GM12878 (cell line): ENCODE measurements around the gene FGGY. TPM values are rescaled to one million over a fixed set of nuclear protein-coding genes. Genes with fewer than 3 reads are reported as not detected.

ENCODE experiments used
- ATAC-seq: fragments of 200-7000 bp; cut with Tn5 transposase; 3 replicates; pipeline ENCODE4 v1.9.1; 2020; ENCODE audit warnings: mild to moderate bottlenecking, moderate library complexity
- BruUV-seq: library from RNA; stranded (reverse); fragments of 400-500 nt; replicated peaks from 2 replicates; lab custom pipeline; 2021; lab: Mats Ljungman, UMichigan
- CTCF ChIA-PET: fragments of 300-600 bp; sonication (Branson Sonifier 250); formaldehyde crosslinking; extraction: SDS; loops from one replicate; lab custom pipeline; 2021; ENCODE audit warnings: inconsistent platforms; lab: Yijun Ruan, JAX
- POLR2A ChIA-PET: fragments of 350-600 bp; formaldehyde crosslinking; extraction: SDS; loops from one replicate; lab custom pipeline; 2021; ENCODE audit warnings: inconsistent platforms; lab: Charles Lee
- RAD21 ChIA-PET: fragments of 300-600 bp; sonication (Branson Sonifier 250); formaldehyde crosslinking; loops from one replicate; lab custom pipeline; 2023; ENCODE audit warnings: antibody characterized with exemption; ENCODE audit not compliant: unreplicated experiment; lab: Charles Lee
- SMC1A ChIA-PET: fragments of 300-600 bp; sonication (Branson Sonifier 250); formaldehyde crosslinking; loops from one replicate; lab custom pipeline; 2023; ENCODE audit not compliant: unreplicated experiment, uncharacterized antibody; lab: Charles Lee
- DNase-seq: peaks from one replicate; pipeline ENCODE4 v3.0.0-alpha.2; 2011; ENCODE audit warnings: low read depth, low spot score
- FAIRE-seq: peaks from 3 replicates; lab custom pipeline; 2011; peaks lifted over from hg19 to GRCh38; lab: Jason Lieb, UNC
- H2AFZ ChIP-seq: 2 replicates; pipeline ENCODE4 v1.6.0; 2011; ENCODE audit warnings: low read depth, low read length, control low read depth; ENCODE audit not compliant: control insufficient read depth
- H3K27ac ChIP-seq: 2 replicates; pipeline ENCODE4 v1.5.1; 2011; ENCODE audit warnings: control low read depth; ENCODE audit not compliant: control insufficient read depth, insufficient read depth
- H3K27me3 ChIP-seq, 2 experiments: replicated peaks in 1 of 2; 2 replicates each; pipeline versions ENCODE4 v1.6.0 to v1.6.1; 2011; ENCODE audit warnings: low read length in 1 of 2; ENCODE audit not compliant: control insufficient read depth in 2 of 2, insufficient read depth in 2 of 2
- H3K36me3 ChIP-seq, 2 experiments: 2 replicates each; pipeline ENCODE4 v1.5.1; 2011; ENCODE audit warnings: low read length in 1 of 2; ENCODE audit not compliant: control insufficient read depth in 2 of 2, insufficient read depth in 2 of 2
- H3K4me1 ChIP-seq: 2 replicates; pipeline ENCODE4 v1.6.1; 2011; ENCODE audit warnings: mild to moderate bottlenecking, low read length, moderate library complexity, mixed read lengths; ENCODE audit not compliant: control insufficient read depth, insufficient read depth
- H3K4me2 ChIP-seq: 2 replicates; pipeline ENCODE4 v1.6.0; 2011; ENCODE audit warnings: control low read depth; ENCODE audit not compliant: control insufficient read depth, insufficient read depth
- H3K4me3 ChIP-seq: fragments of 200-600 bp; sonication (generic); 2 replicates; pipeline ENCODE4 v1.5.1; 2016
- H3K79me2 ChIP-seq: 2 replicates; pipeline ENCODE4 v1.6.0; 2011; ENCODE audit warnings: low read length; ENCODE audit not compliant: control insufficient read depth, insufficient read depth
- H3K9ac ChIP-seq: 2 replicates; pipeline ENCODE4 v1.8.0; 2011; ENCODE audit warnings: low read length, control low read depth, mixed read lengths; ENCODE audit not compliant: control insufficient read depth, insufficient read depth
- H3K9me3 ChIP-seq: replicated peaks from 3 replicates; pipeline ENCODE4 v1.5.1; 2011; ENCODE audit warnings: mild to moderate bottlenecking, low read length; ENCODE audit not compliant: control insufficient read depth, insufficient read depth
- H4K20me1 ChIP-seq: 2 replicates; pipeline ENCODE4 v1.6.0; 2011; ENCODE audit not compliant: control insufficient read depth, insufficient read depth
- CHD1 ChIP-seq: IDR thresholded peaks from 2 replicates; pipeline ENCODE4 v1.6.1; 2012; ENCODE audit warnings: low read depth, low read length, improper control_type of control experiment
- ELK1 ChIP-seq: IDR thresholded peaks from 2 replicates; pipeline ENCODE4 v1.6.1; 2012; ENCODE audit warnings: low read depth, low read length, improper control_type of control experiment
- HSF1 ChIP-seq: fragments of 150-350 bp; IDR thresholded peaks from 2 replicates; pipeline ENCODE4 v1.6.1; 2014; ENCODE audit warnings: mild to moderate bottlenecking, low read depth, low read length
- KAT2A ChIP-seq: conservative IDR thresholded peaks from 2 replicates; pipeline ENCODE4 v1.6.1; 2011; ENCODE audit warnings: low read depth, low read length; ENCODE audit not compliant: control insufficient read depth
- MLLT1 ChIP-seq: fragments of 450-650 bp; IDR thresholded peaks from 2 replicates; pipeline ENCODE4 v1.6.1; 2016; ENCODE audit warnings: mild to moderate bottlenecking
- PAX5 ChIP-seq: IDR thresholded peaks from 2 replicates; pipeline ENCODE4 v1.6.1; 2011; ENCODE audit warnings: low read depth, low read length, borderline replicate concordance
- RBBP5 ChIP-seq: fragments of 200-600 bp; sonication (generic); conservative IDR thresholded peaks from 2 replicates; pipeline ENCODE4 v1.6.1; 2016
- SKIL ChIP-seq: fragments of 450-650 bp; IDR thresholded peaks from 2 replicates; pipeline ENCODE4 v1.6.1; 2017; ENCODE audit warnings: mild to moderate bottlenecking, low read depth, inconsistent platforms; ENCODE audit not compliant: poor library complexity, severe bottlenecking
- SREBF1 ChIP-seq: IDR thresholded peaks from 2 replicates; pipeline ENCODE4 v1.6.1; 2012; ENCODE audit warnings: mild to moderate bottlenecking, low read length
- SUZ12 ChIP-seq: fragments of 200-600 bp; sonication (generic); IDR thresholded peaks from one replicate; pipeline ENCODE4 v1.6.1; 2018; ENCODE audit warnings: antibody characterized with exemption, mild to moderate bottlenecking; ENCODE audit not compliant: unreplicated experiment
- TARDBP ChIP-seq: IDR thresholded peaks from 2 replicates; pipeline ENCODE4 v1.6.1; 2016; ENCODE audit warnings: borderline replicate concordance
- ZBTB11 ChIP-seq: fragments of 450-650 bp; formaldehyde crosslinking; IDR thresholded peaks from 2 replicates; pipeline ENCODE4 v1.5.0; 2022; ENCODE audit warnings: mild to moderate bottlenecking, missing genetic modification characterization
- WGBS: methylation state at CpG from one replicate; pipeline ENCODE4 v1.1.6; 2016; ENCODE audit warnings: low lambda C conversion rate; ENCODE audit not compliant: insufficient replicate concordance, insufficient coverage; ENCODE audit errors: missing lambda C conversion rate; 5-methylcytosine and 5-hydroxymethylcytosine counted together
- in situ Hi-C: fragments of 300-500 bp; cut with MboI; formaldehyde crosslinking; loops from 9 replicates; pipeline ENCODE4 v1.14.3; 2018; ENCODE audit warnings: mixed read lengths
- intact Hi-C: fragments of 100-400 bp; cut with micrococcal nuclease; formaldehyde crosslinking; loops from one replicate; pipeline ENCODE4 v1.14.2; 2022; ENCODE audit not compliant: unreplicated experiment
- polyA plus RNA-seq, 11 experiments: library from polyadenylated mRNA; depleted of rRNA in 4 of 11; unstranded in 6 of 11; stranded (reverse) in 5 of 11; fragments of >200 nt; fragmentation: Nextera tagmentation in 4 of 11; fragmentation: Illumina TruSeq in 1 of 11; extraction: Ambion mirVana in 4 of 11; extraction: Trizol in 1 of 11; gene quantifications; 1 replicate in 1 of 11; 2 replicates in 10 of 11; pipeline versions ENCODE4 v1.2.1 to v1.2.3, GENCODE V29; 2011 to 2016; ENCODE audit warnings: inconsistent platforms in 2 of 11, missing spikeins in 2 of 11, low read depth in 1 of 11
- total RNA-seq, 4 experiments: library from RNA; depleted of rRNA in 3 of 4; stranded (reverse); fragments of >200 nt in 3 of 4; fragmentation: Illumina TruSeq in 1 of 4; extraction: Trizol in 1 of 4; gene quantifications; 2 replicates each; pipeline versions ENCODE4 v1.2.1 to v1.2.3, GENCODE V29; 2013 to 2021

The FGGY gene
- total and polyA plus RNA-seq, 10 of the 15 experiments (the other 5 are each of a cell fraction or from before 2014, with no cell fraction given) = 6.2 to 11.9 (median 7.5) TPM

GRCh38 chr1:59619557-59619956 lies 322.7 kb downstream of the FGGY start:
- DNase-seq (no peak), ATAC-seq (no peak), FAIRE-seq (no peak)
- H4K20me1 ChIP-seq = no peaks in the 10 kb centered on the region
- RAD21 ChIA-PET = no interaction called here
- 90% methylated on average over 2 of the region's 2 CpGs for WGBS
- H3K27ac ChIP-seq = no peak overlapping the region
- H3K36me3 ChIP-seq = no peaks in the 10 kb centered on the region
- in situ Hi-C loops (no loop called here), intact Hi-C loops (no loop called here)
- H3K27me3 ChIP-seq = no peaks in the 10 kb centered on the region
- H3K4me3 ChIP-seq = no peak overlapping the region
- no peak overlapping the region for H3K9ac ChIP-seq
- no TSS peak for BruUV-seq
- no peaks in the 10 kb centered on the region for H3K9me3 ChIP-seq
- H3K79me2 ChIP-seq = no peaks in the 10 kb centered on the region
- H2AFZ ChIP-seq = no peak overlapping the region
- CTCF ChIA-PET = no interaction called here
- H3K4me2 ChIP-seq = no peak overlapping the region
- SMC1A ChIA-PET = interaction anchor here (0.6 to 0.9 kb wide), 2 partner anchors 12 to 407 kb away, joined by 3 read pairs; no protein-coding TSS in a partner anchor
- no peaks in the 10 kb centered on the region for H3K4me1 ChIP-seq
- POLR2A ChIA-PET = no interaction called here
- TF ChIP-seq PAX5 = no peak
- TF ChIP-seq CHD1 = no peak
- TF ChIP-seq MLLT1 = no peak
- no peak for TF ChIP-seq ELK1
- TF ChIP-seq ZBTB11 (CRISPR knock-in tag) = no peak
- no peak for TF ChIP-seq TARDBP
- TF ChIP-seq SUZ12 = no peak
- TF ChIP-seq KAT2A = no peak
- no peak for TF ChIP-seq RBBP5
- TF ChIP-seq SREBF1 = no peak
- no peak for TF ChIP-seq SKIL
- TF ChIP-seq HSF1 = no peak
